ENCODE measurements around the gene MSX2.

MSX2 gene

DNA sequence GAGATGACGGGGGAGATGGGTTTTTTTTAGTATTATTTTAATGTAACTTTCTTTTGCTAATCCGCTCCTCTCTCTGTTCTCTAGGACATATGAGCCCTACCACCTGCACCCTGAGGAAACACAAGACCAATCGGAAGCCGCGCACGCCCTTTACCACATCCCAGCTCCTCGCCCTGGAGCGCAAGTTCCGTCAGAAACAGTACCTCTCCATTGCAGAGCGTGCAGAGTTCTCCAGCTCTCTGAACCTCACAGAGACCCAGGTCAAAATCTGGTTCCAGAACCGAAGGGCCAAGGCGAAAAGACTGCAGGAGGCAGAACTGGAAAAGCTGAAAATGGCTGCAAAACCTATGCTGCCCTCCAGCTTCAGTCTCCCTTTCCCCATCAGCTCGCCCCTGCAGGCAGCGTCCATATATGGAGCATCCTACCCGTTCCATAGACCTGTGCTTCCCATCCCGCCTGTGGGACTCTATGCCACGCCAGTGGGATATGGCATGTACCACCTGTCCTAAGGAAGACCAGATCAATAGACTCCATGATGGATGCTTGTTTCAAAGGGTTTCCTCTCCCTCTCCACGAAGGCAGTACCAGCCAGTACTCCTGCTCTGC lies 4.8 kb downstream of the MSX2 start:
- Mint-ChIP-seq H3K4me3 (peak overlapping the region in 1 of 3 experiments; percentile 58), H3K36me3 (ENCODE audit: low read depth) (peaks cover 11% of the 10 kb centered on the region), H3K27me3 (ENCODE audit: low read depth) (peaks cover 100% of the 10 kb centered on the region), H3K27ac (no peak overlapping the region), H3K9me3 (no peaks in the 10 kb centered on the region), H3K4me1 (peaks cover 27% of the 10 kb centered on the region)
- no peak for TF ChIP-seq CTCF (IDR thresholded peaks at IDR 0.05; ENCODE audit: unreplicated experiment in 3 of 3)

DNA sequence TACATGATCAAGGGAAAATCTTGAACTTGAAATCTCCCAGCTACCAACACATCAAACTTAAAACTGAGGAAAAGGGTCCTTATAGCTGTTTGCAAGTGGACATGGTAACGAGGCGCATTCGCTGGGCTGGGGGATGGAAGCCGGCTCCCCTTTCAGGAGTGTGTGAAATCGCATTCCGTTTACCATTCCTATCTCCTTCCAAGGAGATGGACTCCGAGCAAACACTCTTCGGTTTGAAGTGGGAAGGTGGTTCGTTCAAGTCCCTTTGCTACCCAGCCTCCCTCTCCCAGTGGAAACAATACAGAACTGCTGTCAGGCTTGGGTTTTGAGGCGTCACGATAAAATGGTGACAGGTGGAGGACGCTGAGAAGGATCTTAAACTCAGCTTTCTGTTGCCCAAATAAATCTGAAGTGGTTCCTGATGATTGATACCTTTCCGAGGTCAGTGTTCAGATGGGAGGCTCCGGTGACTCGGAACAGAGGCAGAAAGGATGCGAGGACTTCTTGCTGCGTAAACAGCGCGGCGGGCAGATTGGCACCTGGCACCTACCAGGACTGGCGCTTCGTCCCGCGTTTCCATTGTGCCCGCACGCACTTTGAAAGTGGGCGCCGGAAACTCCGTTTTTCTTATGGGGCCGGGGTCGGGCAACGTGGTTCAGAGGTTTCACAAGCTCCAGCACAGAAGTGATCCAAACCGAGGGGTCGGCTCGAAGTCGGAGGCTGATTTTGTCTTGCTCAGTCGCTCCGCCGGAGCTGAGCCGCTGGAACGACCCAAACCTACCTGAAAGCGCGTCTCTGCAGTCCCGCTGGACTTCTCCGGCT lies 7.0 kb downstream of the MSX2 start:
- Mint-ChIP-seq H3K27me3 (ENCODE audit: low read depth) (peaks cover 100% of the 10 kb centered on the region), H3K4me1 (peaks cover 37% of the 10 kb centered on the region), H3K36me3 (ENCODE audit: low read depth) (peaks cover 11% of the 10 kb centered on the region), H3K27ac (no peak overlapping the region), H3K9me3 (no peaks in the 10 kb centered on the region), H3K4me3 (peak overlapping the region; percentile 41 to 63 (median 44))
- no peak for TF ChIP-seq CTCF (IDR thresholded peaks at IDR 0.05; ENCODE audit: unreplicated experiment in 3 of 3)

DNA sequence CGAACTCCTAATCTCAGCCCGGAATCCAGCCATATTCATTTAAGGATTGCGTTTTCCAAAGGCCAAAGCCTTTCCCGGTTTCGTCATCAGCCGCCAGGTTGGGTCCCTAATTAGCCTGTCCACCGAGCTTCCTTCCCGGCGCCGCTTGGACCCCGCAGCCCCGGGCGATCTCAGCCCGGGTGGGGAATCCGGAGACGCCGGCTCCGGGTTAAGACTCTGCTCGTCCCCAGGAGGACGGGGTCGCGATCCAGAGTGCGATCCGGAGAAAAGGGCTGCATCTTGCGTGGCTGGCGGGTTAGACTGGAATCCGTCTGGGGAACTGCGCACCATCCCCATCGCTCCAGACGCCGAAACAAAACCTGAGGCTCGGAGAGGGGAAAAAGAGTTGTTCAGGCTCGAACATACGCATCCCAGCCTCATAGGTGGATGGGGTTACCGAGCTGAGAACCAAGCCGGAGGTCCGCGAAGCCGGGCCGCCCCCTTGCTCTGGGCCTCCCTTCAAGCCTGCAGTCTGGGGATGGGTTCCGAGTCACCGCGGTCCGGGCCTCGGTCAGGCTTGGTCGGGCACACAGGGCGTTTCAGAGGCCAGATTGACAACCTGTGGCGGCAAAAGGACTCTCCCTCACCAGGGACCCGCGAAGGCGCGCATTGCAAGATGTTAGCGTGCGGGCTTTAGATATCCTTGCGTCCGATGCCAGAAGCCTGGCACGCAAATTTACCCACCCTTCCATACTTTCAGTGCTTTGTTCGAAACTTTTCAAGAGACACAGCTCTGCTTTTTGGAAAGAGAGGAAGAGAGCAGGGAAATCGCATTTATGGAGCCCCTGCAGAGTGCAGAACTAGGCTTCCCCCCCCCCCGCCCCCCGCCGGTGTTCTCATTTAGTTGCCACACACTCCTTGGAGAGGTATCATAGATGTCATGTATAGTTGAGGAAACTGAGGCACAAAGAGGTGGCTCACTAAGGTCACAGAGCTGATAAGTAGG lies 7.9 kb downstream of the MSX2 start:
- Mint-ChIP-seq H3K4me1 (peaks cover 46% of the 10 kb centered on the region), H3K36me3 (ENCODE audit: low read depth) (peaks cover 11% of the 10 kb centered on the region), H3K4me3 (peak overlapping the region in 2 of 3 experiments; percentile 27 to 63)

GRCh38 chr5:174733091-174733690 lies 8.8 kb downstream of the MSX2 start:
- no peak for TF ChIP-seq CTCF (IDR thresholded peaks at IDR 0.05; ENCODE audit: unreplicated experiment in 3 of 3)
- no peak overlapping the region for H3K27ac Mint-ChIP-seq

More for the DNA sequence above, 7.9 kb downstream of the MSX2 start:
- H3K27ac Mint-ChIP-seq, result no peak overlapping the region
- H3K9me3 Mint-ChIP-seq, result no peaks in the 10 kb centered on the region
- H3K27me3 Mint-ChIP-seq (ENCODE audit: low read depth), result peaks cover 100% of the 10 kb centered on the region
- TF ChIP-seq CTCF (IDR thresholded peaks at IDR 0.05; ENCODE audit: unreplicated experiment in 3 of 3), result no peak

GRCh38 chr5:174733836-174734235 lies 9.5 kb downstream of the MSX2 start:
- TF ChIP-seq CTCF (IDR thresholded peaks at IDR 0.05; ENCODE audit: unreplicated experiment in 3 of 3), result no peak
- Mint-ChIP-seq H3K36me3 (ENCODE audit: low read depth) (peaks cover 11% of the 10 kb centered on the region), H3K27ac (peak overlapping the region in 1 of 3 experiments; percentile 60), H3K27me3 (ENCODE audit: low read depth) (peaks cover 100% of the 10 kb centered on the region), H3K9me3 (no peaks in the 10 kb centered on the region), H3K4me3 (peak overlapping the region in 1 of 3 experiments; percentile 15), H3K4me1 (peaks cover 49% of the 10 kb centered on the region)

More at GRCh38 chr5:174733091-174733690, 8.8 kb downstream of the MSX2 start:
- Mint-ChIP-seq H3K27me3 (ENCODE audit: low read depth) (peaks cover 100% of the 10 kb centered on the region), H3K9me3 (no peaks in the 10 kb centered on the region), H3K4me1 (peaks cover 49% of the 10 kb centered on the region), H3K36me3 (ENCODE audit: low read depth) (peaks cover 11% of the 10 kb centered on the region), H3K4me3 (peak overlapping the region; percentile 14 to 54 (median 49))

Data from nephron (organoid).